Activated T-helper 1 cell treated with Interleukin-2 at 50 U/mL for 16 hours (primary cell): ENCODE measurements around the gene VPS26B.
"Not testable (repeated sequence)": the region's sequence is repeated elsewhere in the genome, so short reads cannot be mapped to it uniquely, and the experiment has no call there.

Source experiments
- DNase-seq: peaks from one replicate; pipeline ENCODE4 v3.0.0-alpha.2; 2020; ENCODE audit warnings: low read depth

VPS26B gene

GRCh38 chr11:134282121-134283045, 57.9 kb downstream of the VPS26B start:
- DNase-seq: no peak

- no peak for DNase-seq
These were observed 59.2 kb downstream of the VPS26B start for GRCh38 chr11:134283461-134284230.

GRCh38 chr11:134284349-134284748, 59.9 kb downstream of the VPS26B start:
- not testable (repeated sequence) for DNase-seq

- DNase-seq: no peak
These were observed 63.1 kb downstream of the VPS26B start for GRCh38 chr11:134287561-134287960.

- DNase-seq: no peak
These were observed 64.0 kb downstream of the VPS26B start for GRCh38 chr11:134288486-134288885.

- DNase-seq: no peak
These were observed 64.7 kb downstream of the VPS26B start for GRCh38 chr11:134289167-134289566.

GRCh38 chr11:134289789-134290188, 65.3 kb downstream of the VPS26B start:
- DNase-seq: no peak

- no peak for DNase-seq
These were observed 66.2 kb downstream of the VPS26B start for GRCh38 chr11:134290646-134291045.

- no peak for DNase-seq
These were observed 66.7 kb downstream of the VPS26B start for GRCh38 chr11:134291196-134291595.

- no peak for DNase-seq
These were observed 68.2 kb downstream of the VPS26B start for GRCh38 chr11:134292661-134293060.

- DNase-seq: no peak
These were observed 68.9 kb downstream of the VPS26B start for GRCh38 chr11:134293119-134294113.

GRCh38 chr11:134294664-134295063, 70.2 kb downstream of the VPS26B start:
- DNase-seq: no peak
